ENCODE data around the gene SLC38A5. TPM values are rescaled to one million over a fixed set of nuclear protein-coding genes. Genes with fewer than 3 reads are reported as not detected.

SLC38A5 gene
- total and polyA plus RNA-seq, 9 of the 15 experiments (the other 6 are each of a cell fraction or from before 2014, with no cell fraction given): 9.3 to 228 (median 142) TPM

DNA sequence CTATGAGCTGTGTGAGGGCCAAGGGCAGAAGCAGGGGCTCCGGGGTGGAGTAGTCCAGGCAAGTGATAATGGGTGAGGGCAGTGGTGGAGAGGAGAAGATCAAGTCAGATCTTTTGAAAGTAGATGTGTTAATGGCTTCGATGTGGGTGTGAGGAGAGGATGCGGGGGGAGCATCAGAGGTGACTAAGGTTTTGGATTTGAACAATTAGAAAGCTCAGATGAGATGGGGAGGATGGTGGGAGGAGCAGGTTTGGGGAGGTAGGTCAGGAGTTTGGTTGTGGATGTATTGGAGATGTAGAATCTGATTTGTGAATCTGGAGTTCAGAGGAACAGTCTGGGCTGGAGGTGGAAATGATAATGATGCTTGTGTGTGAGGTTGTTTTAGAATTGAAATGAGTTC lies 10.5 kb upstream of the SLC38A5 start (continued):
- TF ChIP-seq ZNF311 (CRISPR knock-in tag; IDR thresholded peaks at IDR 0.05) (no peak), ZNF695 (CRISPR knock-in tag; IDR thresholded peaks at IDR 0.05) (no peak), POLR2H (tag; IDR thresholded peaks at IDR 0.05; ENCODE audit: low read depth) (no peak), XRCC4 (IDR thresholded peaks at IDR 0.05; ENCODE audit: extremely low read depth, insufficient read depth, insufficient read length) (no peak)

DNA sequence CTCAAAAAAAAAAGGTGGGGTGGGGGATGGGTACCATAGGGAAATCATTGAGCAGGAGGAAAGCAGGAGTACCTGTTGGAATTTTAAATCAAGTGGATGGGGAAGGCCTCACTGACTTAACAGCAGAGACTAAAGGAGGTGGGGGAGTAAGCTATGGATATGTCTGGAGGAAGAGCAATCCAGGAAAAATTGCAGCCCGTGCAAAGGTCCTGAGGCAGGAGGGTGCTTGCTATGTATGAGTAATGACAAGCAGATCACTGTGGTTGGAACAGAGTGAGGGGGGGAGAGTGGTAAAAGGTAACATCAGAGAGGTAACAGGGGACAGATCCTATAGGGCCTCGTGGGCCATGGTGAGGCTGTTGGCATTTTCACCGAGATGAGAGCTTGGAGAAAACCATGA lies 10.1 kb upstream of the SLC38A5 start:
- Histone ChIP-seq H3K9me3 (replicated peaks; ENCODE audit: control insufficient read depth, insufficient read depth, low read depth, low read length) (no peaks in the 10 kb centered on the region), H3K27me3 (ENCODE audit: control insufficient read depth in 2 of 2, insufficient read depth in 2 of 2, low read length in 2 of 2) (no peaks in the 10 kb centered on the region), H3K36me3 (ENCODE audit: control insufficient read depth, insufficient read depth, low read length) (peaks cover 71% of the 10 kb centered on the region; the same call in 2 of the 3 replicates), H2AFZ (ENCODE audit: low read depth, low read length) (no peak overlapping the region), H3K27ac (ENCODE audit: extremely low read depth, low read depth, low read length) (no peak overlapping the region), H3K4me3 (no peak overlapping the region), H3K9ac (ENCODE audit: insufficient read depth in 1 of 2, low read depth in 2 of 2, low read length in 2 of 2) (no peak overlapping the region), H3K4me2 (ENCODE audit: insufficient read depth, low read length) (no peak overlapping the region), H3K4me1 (replicated peaks in 1 of 2; ENCODE audit: control insufficient read depth in 2 of 2, insufficient read depth in 2 of 2, low read length in 2 of 2) (peaks cover 3 to 6% of the 10 kb centered on the region in 2 experiments; a peak in 4 of 5 replicates), H4K20me1 (replicated peaks; ENCODE audit: control insufficient read depth, insufficient read depth, low read length) (no peaks in the 10 kb centered on the region), H3K79me2 (ENCODE audit: control insufficient read depth, insufficient read depth, low read length) (peaks cover 42% of the 10 kb centered on the region), H3K9me1 (ENCODE audit: control insufficient read depth, insufficient read depth, low read length) (peaks cover 4% of the 10 kb centered on the region)
- FAIRE-seq: no peak
- no TSS peak for BruUV-seq (replicated peaks)
- intact Hi-C loops (cut with micrococcal nuclease): no loop called here
- ChIA-PET CTCF (ENCODE audit: low intra/inter-chr PET ratio) (no interaction called here), POLR2A (interaction anchor here (0.9 kb wide), 1 partner anchor 11 kb away, joined by 3 read pairs; no protein-coding TSS in a partner anchor)
- ATAC-seq: no peak
- in situ Hi-C loops (cut with MboI): loop anchor here (25.0 kb wide), 1 partner anchor 618 kb away; no protein-coding TSS in a partner anchor
- WGBS (ENCODE audit: insufficient coverage, low coverage, missing lambda C conversion rate): 90% methylated on average over 3 of the region's 3 CpGs
- TF ChIP-seq, protein P1, sequence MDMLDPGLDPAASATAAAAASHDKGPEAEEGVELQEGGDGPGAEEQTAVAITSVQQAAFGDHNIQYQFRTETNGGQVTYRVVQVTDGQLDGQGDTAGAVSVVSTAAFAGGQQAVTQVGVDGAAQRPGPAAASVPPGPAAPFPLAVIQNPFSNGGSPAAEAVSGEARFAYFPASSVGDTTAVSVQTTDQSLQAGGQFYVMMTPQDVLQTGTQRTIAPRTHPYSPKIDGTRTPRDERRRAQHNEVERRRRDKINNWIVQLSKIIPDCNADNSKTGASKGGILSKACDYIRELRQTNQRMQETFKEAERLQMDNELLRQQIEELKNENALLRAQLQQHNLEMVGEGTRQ (CRISPR knock-in tag; IDR thresholded peaks at IDR 0.05): no peak
- peak; percentile 35 for TF ChIP-seq RBM25 (IDR thresholded peaks at IDR 0.05; ENCODE audit: low read depth, low read length, severe bottlenecking)
- DNase-seq (ENCODE audit: extremely low read depth in 1 of 4, low spot score in 3 of 4): no peak

All from K562 (cell line).